GM19238 (cell line): ENCODE data around the gene ACAA1.

Source experiments
- DNase-seq: peaks from one replicate; pipeline ENCODE4 v3.0.0; 2011; ENCODE audit warnings: low spot score; ENCODE audit not compliant: insufficient read length

The ACAA1 gene

DNA sequence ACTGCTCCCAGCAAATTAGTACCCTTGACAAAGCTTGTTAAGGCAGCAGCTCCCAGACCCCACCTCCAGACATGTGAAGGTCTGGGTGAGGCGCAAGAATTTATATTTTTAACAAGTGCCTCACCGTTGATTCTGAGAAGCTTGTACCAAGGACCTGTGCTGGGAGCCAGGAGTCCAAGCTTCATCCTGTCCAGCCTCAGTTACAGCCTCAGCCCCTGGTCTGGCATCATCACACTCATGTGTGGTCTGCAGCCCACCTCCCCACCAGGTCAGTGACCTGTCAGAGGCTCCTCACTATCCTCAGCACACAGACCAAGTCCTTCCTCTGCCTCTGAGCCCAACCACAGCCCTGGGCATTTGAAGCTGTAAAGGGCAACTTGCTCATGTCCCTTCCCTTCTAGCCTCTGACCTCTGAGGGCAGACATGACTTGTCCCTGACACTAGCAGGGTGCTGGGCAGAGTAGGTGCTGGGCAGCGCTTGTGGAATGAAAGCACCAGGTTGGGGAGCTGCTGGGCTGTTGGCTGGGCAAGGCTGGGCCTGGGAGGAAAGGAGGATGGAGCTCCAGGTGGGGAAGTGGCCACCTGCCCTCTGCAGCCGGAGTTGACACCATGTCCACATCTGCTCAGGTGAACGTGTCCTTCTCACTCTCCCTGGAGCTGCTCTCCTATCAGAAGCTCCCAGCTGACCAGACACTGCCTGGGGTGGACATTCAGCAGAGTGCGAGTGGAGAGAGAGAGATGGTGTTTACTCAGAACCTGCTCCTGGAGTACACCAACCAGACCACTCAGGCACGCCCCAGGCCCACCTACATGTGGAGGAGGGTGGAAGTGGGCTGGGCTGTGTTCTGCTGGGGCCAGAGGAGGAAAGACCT is 16.9 kb downstream of the ACAA1 start:
- DNase-seq = no peak

DNA sequence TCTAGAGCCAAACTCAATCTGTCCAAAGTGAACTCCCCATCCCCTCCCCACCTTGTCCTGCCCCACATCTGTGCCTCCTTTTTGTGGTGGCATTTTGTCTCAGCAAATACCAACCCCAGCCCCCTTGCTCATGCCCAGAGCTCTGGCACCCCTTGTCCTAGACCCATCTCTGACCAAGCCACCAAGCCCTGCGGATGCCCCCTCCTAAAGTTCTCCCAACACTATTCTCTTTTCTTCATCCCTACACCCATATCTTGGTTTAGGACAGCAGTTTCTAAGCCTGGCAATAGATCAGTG is 17.7 kb downstream of the ACAA1 start:
- no peak for DNase-seq

DNA sequence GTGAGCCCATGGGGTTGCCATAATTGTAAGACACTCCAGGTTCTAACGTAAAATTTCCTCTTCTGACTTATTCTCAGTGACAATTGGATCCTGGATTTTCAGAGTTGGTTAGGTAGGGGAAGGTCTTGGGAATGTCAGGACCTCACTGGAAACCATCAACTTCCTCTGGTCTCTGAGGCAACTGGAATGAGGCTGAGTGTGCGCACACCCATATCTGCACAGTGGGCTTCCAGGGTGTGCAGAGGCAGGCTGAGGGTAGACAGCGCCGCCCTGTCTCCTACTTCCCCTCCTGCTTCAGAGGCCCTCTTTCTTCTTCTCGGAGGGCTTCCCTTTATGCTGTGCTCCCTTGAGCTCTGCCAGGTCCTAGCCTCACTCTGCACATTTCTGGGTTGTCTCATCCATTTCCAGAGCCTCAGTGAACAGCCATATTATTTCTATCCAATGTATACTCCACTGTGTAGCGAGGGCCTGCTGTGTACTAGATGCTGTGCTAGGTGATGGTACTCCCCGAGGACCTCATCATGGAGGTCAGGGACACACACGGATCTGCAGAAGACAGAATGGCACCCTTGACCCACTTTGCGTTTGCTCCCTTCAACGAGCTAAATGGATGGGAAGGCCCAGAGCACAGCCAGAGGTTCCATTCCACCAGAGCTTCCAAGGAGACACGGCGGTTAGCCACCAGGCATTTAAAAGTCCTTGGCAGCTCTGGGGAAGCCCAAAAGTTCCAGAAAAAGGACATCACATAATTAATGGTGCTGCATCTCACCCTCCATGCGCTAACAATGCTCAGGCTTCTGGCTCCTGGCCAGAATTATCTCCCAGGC is 18.3 kb downstream of the ACAA1 start:
- DNase-seq = no peak

DNA sequence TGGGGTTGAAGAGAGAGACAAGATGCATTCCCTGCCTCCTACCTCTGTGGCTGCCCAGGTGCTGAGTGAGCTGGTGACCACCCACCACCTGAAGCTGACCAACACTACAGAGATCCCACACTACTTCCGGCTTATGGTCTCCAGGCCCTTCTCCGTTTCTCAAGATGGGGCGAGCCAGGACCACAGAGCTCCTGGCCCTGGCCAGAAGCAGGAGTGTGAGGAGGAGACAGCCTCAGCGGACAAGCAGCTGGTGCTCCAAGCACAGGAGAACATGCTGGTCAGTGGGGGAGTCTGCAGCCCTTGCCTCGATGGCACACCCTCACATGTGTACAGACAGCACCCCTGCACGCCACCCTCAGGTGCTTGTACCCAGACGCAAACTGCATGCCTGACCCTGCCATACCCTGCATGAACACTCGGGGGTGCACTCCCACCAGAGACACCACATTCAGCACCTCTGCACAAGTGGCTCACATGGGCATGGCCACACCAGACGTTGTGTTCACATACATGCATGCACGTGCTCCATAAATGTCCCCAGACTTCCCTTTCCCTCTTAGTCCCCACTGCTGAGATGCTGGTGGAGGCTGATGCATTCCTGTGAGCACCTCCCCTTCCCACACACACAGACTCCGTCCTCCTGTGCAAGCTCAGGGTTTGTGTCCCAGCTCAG is 19.0 kb downstream of the ACAA1 start:
- DNase-seq = peak; percentile 67

DNA sequence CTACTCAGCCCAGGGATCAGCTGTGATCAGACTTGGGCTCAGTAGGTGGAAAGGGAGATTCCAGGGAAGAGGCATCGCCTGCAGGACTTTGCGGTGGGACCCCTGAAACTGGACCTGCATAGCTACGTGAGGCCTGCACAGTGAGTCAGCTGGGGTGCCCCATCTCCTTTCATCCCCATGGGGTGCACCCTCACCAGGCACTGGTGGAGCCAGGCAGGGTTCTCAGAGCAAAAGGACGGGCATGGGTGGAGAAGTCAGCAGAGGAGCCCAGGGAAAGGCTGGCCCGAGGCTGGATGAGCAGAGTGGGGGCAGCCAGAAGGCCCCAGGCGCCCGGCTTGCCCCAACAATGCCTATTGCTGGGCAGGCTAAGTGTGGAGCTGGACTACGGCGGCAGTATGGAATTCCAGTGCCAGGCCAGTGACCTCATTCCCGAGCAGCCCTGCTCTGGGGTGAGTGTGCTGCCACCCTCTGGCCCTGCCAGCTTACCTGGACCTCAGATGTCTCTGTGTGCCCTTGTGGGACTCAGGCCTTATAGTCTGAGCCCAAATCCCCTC is 19.7 kb downstream of the ACAA1 start:
- DNase-seq = no peak

DNA sequence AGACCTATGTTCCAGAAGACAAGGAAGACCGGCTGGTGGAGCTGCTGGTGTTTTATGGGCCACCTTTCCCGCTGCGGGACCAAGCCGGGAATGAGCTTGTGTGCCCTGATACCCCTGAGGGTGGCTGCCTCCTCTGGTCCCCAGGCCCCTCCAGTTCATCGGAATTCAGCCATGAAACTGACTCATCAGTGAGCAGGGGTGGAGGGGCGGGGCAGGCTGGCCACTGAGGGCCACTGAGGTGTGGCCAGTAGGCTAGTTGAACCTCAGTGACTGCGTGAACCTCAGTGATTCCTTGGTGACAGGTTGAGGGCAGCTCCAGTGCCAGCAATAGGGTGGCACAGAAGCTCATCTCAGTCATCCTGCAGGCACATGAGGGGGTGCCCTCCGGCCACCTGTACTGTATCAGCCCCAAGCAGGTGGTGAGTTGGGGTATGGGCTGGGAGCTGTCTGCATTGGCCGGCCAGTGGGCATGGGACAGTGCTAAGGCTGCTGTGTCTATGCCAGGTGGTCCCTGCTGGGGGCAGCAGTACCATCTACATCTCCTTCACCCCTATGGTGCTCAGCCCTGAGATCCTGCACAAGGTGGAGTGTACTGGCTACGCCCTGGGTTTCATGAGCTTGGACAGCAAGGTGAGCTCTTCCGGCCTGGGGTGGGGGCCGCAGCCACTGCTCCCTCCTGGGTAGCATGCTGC is 20.3 kb downstream of the ACAA1 start:
- no peak for DNase-seq

DNA sequence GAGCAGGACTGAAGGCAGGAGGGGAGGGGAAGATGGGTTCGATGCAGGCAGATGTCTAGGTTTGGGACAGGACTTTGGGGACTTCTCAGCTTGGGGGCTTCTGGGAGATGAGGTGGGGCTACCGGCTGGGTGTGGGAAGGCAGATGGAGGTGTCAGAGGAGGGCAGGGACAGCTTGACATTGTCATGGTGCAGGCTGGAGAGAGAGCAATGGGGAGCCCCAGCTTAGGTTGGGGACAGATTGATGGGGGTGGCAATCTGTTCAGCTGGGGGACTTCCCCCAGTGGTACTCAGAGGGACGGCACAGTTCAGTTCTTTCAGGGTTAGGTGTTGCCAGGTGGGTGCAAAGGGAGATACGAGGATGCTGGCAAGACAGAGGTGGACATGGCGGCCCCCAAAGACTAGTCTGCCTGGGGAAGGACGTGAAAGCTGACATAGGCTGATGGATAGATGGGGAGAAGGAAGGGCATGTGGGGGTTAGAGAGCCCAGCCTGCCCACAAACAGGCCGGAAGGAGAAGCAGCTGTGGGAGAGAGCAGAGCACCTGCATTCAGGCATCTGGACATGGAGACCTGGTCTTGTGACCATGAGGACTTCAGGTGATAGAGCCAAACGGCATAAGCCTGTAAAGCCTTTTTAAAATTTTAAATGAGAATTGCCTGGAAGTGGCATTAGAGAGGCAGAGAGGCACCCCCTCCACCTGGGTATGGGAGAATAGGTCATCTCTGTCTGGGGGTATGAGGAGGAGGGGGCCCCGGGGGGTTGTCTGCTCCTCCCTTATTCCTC is 21.1 kb downstream of the ACAA1 start:
- no peak for DNase-seq

DNA sequence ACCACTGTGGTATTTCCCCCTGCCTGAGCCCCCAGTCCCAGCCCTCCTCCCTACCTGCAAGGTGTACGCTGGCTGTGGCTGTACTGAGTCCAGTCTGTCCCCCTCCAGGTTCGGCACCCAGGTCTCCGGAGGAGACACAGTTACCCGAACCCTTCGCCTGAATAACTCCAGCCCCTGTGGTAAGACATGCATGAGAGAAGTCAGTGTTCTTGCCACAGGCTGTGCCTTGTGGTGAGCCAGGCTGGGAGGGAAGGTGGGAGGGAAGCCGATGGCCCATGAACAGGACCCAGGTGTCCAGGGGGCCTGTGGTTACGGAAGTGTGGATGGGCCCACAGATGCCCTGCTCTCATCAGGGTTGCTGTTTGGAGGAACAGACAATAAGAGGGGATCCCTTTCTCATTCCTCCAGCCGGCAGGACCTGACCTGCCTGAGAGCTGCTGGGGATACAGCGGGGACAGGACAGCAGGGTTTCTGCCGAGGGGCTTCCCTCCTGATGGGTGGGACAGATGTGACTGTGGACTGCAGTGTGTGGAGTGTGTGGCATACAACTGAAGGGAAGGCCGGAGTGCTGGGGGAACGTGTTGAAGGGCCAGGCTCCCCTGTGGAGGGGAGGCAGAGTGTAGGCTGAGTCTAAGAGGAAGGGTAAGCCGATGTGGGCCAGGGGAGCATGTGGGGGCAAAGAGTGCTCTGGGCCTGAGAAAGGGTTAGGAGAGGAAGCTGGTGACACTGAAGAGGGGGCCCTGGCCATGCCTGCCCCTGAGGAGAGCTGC is 21.9 kb downstream of the ACAA1 start:
- no peak for DNase-seq

DNA sequence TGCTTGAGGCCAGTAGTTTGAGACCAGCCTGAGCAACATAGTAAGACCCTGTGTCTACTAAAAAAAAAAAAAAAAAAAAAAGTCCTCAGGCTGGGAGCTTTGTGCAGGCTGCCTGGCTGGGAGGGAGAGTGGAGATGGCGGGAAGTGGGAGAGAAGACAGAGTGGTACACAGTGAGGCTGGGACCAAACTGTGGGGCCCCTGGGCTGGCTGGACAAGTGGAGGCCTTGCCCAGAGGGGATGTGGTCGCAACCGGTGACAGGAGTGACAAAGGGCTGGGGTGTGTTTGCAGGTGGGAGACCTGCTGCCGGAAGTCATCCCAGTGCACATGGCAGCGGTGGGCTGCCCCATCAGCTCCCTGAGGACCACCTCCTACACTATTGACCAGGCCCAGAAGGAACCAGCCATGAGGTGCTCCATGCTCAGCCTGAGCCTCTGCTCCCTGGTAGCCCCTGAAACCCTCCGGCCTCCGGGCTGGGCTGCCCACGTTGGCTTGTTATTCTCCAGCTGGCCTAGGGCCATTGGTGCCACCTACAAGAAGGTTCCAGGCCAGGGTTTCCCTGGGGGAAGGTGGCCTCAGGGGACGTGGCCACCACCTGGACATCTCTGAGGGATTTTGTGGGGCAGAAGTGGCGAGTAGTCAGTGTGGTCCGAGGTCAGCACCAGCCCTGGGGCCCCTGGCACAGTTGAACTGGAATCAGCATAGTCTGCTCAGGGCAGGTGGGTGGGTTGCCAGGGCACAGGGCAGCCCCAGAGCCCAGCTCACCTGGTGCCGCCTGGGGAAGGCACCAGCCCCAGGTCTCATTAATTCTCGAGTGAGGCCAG is 22.7 kb downstream of the ACAA1 start:
- DNase-seq = no peak

DNA sequence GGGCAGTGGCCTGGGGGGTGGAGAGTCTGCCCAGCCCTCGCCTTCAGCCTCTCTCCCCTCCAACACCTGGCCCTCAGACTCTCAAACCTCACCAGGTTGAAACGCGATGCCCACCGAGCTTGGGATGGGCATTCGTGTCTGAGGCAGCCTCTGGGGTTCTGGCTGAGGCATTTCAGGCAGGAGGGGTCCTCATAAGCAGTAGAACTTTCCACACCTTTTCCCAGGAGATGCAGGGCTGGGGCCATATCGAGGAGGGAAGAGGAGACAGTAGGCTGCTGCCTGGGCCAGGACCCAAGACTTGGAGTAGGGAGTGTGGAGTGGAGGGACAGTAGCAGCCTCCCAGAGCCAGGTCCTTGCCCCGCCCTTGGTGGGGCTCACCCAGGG is 24.6 kb downstream of the ACAA1 start:
- no peak for DNase-seq

DNA sequence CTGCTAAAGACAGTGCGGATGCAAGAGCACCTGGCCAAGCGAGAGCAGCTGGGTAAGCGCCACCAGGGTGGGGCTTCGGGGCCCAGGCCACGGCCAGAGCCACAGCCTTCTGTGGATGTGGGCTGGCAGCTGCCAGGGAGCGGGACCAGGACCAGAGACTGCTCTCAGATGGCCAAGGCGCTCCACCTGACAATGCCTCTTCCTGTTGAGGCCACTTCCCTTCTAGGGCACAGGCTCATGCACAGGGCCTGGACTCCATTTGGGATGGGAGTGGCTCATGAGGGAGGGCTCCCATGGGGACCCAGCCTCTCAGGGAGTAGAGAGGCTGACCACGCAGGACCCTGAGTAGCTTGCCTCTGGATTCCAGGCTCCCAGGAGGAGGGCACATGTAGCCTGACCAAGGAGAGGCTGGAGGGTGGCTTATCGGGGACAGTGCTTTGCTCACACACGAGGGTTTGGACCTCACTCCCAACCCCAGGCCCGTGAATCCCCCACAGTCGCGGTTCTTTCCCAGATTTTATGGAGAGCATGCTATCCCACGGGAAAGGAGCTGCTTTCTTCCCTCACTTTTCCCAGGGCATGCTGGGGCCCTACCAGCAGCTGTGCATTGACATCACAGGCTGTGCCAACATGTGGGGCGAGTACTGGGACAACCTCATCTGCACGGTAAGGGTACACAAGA is 25.1 kb downstream of the ACAA1 start:
- DNase-seq = no peak

DNA sequence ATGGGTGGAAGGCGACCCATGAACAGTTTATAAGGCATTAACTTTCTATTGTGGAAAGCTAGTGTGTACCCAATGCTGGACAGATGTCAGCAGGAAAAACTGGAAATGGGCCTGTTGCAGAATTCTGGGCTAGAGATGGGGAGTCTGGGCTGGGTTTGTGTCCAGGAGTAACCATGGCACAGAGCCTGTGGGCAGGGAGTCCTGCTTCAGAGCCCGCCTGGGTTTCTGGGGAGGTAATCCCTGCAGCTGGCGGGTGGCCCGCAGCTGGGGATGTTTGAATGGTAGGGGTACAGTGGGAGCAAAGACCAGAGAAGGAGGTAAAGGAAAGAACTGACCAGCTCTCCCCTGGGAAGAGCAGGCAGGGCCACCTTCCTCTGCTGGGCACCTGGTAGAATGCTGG is 25.7 kb downstream of the ACAA1 start:
- DNase-seq = no peak

DNA sequence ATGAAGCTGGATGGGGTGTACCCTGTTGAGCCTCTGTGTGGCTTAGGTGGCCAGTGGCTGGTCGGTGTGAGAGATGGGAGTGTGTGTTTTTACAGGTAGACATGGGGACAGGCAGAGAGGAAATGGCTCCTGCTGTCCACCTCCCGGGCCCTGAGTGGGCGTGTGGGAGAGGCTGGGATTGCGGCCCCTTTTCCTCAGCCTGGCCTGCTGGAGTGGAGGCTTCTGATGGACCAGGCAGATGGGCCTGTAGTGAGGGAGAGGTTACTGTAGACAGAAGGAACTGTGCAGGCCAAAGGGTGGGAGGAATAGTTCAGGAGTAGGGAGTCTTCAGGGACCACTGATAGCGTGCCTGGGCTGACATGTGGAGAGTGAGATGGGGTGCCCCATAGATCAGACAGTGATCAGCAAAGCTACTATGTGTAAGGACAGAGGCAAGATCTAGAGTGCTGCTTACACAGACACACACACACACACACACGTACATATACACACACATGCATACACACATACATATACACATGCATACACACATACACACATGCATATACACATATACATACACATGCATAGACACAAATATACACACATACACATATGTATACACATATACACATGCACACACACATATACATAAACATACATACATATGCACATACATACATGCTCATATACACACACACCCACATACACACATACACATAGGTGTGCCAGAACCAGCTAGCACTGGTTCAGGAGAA is 26.4 kb downstream of the ACAA1 start:
- DNase-seq = no peak

DNA sequence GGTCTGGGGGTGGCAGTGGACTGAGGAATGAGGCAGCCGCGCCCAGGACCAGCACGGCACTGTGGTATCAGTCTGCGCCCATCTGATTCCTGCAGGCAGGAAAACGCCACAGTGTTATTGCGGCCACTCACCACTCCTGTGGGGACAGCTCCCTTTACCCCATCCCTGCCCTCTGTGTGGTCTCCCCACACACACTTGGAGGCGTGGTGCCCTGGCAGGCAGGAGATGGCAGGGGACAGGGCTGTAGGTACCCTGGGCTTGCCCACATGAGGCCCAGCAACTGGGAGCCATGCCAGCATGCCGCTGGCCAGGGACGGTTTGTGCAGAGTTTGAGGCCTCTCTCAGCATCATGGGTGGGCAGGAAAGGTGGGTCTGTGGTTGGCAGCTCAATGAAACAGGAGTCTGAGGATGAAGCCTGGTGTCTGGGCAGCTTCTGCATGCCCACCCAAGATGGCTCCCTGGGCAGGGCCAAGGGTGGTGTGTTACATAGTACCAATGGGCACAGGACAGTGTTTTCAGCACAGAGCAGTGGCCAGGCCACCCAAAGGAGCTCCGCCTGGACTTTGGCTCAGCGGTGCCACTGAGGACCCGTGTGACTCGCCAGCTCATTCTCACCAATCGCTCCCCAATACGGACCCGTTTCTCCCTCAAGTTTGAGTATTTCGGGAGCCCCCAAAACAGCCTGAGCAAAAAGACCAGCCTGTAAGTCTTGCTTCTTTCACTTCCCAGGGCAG is 27.2 kb downstream of the ACAA1 start:
- no peak for DNase-seq

DNA sequence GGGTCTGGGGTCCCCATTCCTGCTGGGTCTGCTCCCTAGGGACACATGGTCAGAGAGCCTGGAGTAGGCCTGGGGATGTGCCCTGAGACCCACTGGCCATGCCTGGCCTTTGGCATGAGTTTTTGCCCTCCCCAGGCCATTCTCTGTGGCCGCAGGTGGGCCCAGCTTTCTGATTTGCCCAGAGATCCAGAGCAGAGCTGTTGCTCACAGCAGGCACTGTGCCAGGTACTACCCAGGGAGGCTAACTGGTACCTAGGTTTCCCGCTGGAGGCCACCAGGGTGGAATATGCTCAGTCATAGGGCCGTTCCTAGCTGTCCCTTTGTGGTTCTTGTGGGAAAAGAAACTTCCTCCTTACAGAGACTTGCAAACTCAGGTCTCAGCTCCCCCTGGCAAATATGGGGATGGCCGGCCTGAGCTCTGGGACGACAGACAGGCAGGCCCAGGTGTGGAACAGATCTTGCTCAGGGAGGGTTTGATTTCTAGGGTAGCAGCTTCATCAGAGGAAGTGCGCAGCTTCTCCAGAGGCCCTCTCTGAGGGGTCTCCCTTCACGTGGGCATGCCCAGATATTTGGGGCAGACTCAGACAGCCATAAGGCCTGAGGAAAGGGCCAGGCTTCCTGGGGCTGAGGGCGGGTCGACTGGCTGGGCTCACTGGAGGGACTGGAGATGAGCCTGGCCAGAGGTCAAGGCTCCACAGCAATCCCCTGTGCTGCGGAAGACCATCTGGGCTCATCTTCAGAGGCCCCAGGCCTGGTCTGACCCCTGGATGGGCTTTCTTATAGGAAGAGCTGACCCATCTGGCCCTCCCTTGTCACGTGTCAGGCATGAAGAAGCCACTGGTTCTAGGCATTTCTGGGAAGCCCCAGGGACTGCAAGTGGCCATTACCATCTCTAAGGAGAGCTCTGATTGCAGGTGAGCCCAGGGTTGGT is 28.0 kb downstream of the ACAA1 start:
- no peak for DNase-seq
